SH-SY5Y (cell line): Measurements from ENCODE around the gene TSPAN18.

Experiments used
- GATA2 ChIP-seq: IDR thresholded peaks from 2 replicates; pipeline ENCODE4 v1.6.1; 2011; ENCODE audit warnings: mild to moderate bottlenecking, low read depth, low read length
- GATA3 ChIP-seq: IDR thresholded peaks from 2 replicates; pipeline ENCODE4 v1.6.1; 2011; ENCODE audit warnings: low read depth, mild to moderate bottlenecking, low read length, moderate library complexity

DNA sequence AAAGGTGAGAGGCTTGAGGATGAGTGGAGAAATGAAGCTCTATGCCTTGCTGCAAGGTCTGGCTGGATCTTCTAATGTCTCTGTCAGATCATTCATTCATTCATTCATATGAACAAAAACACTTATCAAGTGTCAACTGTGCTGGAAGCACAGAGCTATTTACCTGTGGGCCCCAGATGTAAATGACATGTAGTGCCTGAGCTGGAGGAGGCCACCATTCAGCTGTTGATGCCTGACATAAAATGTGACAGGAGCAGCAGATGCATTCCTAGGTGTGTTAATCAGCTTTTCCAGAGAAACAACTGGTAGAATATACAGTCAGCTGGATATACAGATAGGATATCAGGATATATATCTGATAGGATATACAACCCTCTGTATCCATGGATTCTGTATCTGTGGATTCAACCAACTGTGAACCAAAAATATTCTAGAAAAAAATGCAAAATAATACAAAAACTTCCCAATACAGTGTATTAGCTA, 44.5 kb downstream of the TSPAN18 start:
- TF ChIP-seq GATA2 (no peak), GATA3 (no peak)
